ENCODE data around the gene ZNF775.

The ZNF775 gene

DNA sequence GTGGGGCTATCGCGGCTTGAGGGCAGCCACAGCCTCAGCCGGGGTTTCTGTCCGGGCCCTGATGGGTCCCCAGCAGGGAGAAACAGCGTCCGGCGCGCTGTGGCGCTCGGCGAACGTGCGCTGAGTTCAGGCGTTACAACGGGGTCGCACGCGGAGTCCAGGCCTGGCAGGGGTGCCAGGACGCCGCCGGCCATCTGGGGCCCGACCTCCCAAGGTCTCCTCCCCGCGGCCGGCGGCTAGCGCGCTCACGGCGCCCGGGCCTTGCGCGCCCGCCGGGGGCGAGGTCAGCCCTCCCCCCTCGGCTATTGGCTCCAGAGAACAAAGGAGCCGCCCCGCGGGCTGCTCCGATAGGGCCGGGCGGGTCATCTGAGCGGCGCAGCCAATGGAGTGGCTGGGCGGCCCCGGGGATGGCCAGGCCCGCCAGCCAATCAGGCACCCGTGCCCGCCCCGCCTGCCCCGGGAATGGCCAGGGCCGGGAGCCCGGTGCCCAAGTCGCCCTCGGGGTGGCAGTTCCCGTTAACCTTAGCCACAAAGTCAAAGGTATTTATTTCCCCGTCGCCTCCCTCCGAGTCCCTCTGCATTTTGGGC lies at the start of gene ZNF775:
ZNF775 (plus strand) TSS at position 478 of the 588 bp plus-strand sequence. CDS start 9,141 bp downstream, outside the sequence.
- peak; percentile 93 for DNase-seq

DNA sequence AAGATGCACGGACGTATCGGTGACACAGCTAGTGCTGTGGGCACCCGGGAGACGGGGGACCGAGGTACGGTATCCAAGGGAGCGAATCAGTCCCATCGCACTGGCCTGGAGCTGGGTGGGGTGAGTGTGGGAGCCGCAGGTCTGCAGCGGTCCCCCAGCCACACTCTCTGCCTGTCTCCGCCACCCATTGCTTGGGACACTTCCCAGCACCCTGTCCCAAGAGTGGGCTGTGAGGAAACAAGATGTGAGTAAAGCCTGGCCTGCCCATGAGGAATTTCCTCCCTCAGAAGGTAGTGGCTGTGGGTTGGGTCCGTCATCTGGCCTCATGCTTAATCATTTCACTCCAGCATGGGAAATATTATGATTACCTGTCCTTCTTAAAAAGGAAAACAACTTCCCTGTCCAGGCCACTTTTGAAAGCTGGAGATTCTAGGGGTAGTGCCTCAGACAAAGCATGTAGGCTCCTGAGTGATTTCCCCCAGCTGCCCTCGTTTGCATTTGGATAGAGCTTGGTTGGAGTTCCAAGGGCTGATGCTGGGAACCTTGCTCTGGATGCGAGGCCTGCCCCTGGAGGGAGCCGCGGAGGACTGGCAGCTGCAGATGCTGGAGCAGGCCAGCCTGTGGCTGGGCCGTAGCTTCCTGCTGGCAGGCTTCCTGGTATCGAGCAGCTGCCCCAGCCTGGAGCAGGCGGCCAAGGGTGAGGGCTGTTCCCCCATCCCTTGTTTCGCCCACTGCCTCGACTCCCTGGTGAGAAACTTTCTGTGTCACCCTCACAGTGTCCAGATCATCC lies 49.6 kb upstream of the ZNF775 start:
- DNase-seq = no peak

DNA sequence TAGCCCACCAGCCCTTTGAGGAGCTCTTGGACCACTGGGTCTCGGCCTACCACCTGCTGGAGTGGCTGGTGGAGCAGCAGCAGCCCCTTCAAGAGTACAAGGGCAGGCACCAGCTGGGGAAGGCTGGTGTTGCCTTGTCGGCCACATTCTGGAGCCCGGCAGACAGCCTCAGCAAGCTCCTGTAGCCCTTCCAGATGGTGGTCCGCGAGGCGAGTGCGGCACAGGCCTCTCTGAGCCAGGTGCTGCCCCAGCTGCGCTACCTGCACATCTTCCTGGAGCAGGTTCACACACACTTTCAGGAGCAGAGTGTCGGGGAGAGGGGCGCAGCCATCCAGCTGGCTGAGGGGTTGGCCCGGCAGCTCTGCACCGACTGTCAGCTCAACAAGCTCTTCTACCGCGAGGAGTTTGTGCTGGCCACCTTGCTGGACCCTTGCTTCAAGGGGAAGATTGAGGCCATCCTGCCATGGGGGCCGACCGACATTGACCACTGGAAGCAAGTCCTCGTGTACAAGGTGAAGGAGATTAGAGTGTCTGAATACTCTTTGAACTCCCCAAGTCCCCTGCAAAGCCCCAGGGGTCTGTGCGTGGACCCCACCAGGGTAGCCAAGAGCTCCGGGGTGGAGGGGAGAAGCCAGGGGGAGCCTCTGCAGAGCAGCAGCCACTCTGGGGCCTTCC lies 48.8 kb upstream of the ZNF775 start:
- DNase-seq = no peak

DNA sequence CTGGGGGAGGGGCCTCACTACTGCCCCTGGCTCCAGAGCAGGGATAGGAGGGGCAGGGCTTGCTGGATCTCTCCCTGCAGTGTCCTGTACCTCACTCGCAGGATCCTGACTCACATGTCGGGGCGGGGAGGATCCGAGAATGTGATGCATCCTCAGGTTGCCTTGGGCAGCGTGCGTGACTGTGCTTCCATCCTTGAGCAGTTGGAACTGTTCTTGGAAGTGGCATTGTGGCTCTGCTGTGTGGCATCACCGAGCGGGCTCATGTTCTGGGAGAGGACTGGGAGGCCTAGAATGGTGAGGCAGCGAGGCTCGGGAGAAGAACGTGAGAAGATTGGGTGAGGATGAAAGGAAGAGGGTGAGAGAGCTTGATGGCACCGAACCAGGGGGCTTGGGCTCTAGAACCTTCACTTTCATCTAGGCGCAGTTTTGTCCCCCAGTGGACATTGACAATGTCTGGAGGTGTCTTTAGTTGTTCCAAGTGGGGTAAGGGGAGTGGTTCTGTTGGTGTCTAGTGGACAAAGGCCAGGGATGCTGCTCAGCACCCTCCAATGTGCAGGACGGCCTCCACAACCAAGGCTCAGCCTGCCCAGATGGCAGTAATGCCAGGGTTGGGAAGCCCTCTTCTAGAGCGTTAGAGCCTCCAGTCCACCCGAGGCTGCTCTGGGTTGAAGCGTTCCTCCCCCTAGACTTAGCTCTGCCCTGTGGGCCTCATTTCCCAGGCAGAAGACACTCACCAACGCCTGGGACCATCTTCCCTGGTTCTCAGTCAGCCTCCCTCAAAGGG lies 46.1 kb upstream of the ZNF775 start:
- no peak for DNase-seq

DNA sequence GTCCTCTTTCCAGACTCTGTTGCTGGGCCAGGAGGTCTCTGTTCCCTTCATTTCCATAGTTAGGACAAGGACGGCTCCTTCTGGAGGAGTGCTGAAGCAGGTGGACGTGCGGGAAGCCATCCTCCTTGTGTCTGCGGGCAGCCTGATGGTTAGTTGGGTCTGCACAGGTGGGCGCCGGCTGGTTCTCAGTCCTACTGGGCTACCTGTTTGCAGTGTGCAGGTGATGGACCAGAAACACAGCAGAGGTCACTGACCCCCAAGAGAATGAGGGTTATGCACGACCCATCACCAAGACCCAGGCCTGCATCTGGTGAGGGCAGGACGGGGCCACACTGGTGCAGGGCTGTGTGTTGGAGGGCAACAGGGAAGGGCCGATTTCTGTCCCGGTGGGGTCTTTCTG lies 45.5 kb upstream of the ZNF775 start:
- no peak for DNase-seq

DNA sequence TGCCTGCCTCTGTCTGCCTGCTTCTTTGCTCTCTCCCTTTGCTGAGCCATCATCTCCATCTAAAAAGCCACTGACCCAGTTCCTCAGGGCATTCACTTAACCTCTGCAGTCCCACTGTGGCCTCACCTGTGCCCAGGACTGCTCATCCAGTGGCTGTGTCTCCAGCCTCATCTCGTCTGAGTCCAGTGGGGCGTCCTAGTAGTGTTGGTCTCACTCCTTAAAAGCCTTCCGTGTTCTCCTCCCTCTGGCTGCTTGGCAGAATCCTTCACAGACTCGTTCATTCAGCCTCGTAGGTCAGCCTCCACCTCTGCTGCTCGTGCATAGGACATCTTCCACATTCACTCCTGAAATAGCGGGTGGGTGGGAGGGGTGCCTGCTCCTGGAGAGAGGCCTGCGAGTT lies 45.0 kb upstream of the ZNF775 start:
- DNase-seq = no peak

DNA sequence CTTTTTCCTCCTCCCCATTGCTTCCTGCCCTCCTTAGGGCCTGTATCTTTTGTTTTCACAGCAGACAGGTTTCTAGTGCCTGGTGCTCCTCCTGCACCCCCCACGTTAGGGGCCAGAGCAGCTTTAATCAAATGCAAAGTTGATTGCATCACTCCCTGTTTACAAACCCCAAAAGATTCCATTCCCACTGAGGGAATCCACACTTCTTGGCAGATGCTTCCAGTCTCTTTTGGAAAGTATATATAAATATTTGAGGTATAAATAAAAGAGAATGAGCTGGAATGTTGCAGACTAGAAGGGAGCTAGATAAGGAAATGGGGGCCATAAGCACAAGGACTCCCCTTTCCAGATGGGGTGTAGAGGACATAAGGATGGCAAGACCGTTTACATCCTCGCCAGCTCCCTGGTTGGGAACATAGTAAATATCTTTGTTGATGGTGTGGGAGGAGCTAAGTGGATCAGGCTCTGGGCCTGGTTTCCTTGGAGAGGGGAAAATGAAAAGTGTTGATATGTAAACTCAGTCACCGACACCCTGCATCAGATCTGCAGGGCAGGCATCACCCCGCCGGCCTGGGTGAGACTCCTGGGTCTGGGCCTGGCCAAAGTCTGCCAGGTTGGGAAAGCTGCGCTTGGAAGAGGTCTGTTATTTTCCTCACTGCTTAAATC lies 43.9 kb upstream of the ZNF775 start:
- DNase-seq = no peak

DNA sequence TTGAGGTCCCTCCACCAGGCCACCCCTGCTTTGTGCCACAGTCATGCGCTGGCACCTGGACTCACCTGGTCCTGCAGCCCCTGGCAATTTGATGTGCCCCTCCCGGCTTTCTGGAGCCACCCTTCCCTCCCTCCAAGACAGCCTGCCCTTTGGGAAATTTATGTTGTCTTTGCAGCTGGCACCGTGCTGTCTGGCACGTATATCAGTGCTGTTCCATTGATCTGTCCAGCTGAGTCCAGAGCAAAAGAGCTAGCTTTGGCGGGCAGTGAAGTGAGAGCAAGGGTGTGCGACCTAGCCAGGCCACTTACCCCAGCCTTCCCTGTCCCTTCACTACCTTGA lies 43.4 kb upstream of the ZNF775 start:
- DNase-seq = no peak

DNA sequence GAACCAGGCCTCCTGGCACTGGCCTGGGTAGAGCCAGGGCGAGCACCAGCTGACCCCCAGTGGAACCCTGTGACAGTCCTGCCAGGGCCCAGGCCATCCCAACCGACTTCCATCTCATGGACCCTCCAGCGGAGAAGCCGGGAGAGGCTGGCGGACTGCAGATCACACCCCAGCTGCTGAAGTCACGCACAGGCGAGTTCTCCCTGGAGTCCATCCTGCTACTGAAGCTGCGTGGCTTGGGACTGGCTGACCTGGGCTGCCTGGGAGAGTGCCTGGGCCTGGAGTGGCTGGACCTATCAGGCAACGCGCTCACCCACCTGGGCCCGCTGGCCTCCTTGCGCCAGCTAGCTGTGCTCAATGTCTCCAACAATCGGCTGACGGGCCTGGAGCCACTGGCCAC lies 42.4 kb upstream of the ZNF775 start:
- no peak for DNase-seq

DNA sequence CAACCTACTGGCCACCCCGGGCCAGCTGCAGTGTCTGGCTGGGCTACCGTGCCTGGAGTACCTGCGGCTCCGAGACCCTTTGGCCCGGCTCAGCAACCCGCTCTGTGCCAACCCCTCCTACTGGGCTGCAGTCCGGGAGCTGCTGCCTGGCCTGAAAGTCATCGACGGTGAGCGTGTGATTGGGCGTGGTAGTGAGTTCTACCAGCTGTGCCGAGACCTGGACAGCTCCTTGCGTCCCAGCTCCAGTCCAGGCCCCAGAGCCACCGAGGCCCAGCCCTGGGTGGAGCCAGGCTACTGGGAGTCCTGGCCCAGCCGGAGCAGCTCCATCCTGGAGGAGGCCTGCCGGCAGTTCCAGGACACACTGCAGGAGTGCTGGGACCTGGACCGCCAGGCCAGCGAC lies 42.0 kb upstream of the ZNF775 start:
- DNase-seq = no peak

DNA sequence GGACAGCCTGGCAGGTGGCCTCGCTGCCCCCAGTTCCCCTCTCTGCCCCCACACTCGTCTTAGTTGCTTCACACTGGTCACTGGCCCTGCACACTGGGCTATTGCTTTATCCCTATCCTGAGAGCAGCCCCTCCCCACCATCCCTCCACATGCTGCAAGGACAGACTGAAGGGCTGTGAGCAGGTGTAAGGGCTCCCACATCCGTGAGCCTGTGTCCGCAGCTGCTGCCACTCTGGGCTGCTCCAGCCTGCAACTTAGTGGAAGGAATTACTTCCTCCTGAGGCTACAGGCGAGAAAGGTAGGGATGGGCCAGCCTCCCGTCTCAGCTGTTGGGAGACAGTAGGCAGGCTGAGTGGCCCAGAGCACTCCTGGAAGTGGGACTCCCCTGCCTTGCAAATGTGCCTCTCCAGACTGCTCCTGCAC lies 41.5 kb upstream of the ZNF775 start:
- no peak for DNase-seq

DNA sequence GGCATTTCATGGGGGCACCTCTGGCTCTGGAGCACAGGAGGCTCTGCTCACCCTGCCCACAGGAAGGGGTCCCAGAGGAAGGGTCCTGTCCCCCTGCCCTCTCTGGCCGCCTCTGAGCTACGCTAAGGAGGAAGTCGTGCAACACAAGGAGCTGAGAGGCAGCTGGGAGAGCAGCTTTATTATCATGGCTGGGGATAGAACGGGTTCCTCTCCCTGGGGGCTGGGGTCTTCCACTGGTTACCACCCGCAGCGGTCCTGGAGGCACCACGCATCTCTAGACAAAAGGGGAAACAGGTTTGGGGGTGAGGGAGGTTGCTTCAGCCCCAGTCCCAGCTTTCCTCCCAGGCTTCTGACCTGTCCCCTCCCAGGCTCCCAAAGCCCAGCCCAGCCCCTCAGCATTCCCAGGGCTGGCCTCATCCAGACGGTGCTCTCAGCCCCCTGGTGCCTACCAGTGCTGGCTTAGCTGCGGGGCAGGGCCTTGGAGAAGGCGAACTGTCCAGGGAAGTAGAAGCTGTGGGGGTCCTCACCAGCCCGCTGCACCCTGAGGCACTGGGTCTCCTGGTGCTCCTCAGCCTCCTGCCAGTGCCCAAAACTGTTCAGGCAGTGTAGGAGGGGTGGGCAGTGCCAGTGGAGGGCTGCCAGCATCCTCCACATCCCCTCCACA lies 40.8 kb upstream of the ZNF775 start:
- DNase-seq = no peak

DNA sequence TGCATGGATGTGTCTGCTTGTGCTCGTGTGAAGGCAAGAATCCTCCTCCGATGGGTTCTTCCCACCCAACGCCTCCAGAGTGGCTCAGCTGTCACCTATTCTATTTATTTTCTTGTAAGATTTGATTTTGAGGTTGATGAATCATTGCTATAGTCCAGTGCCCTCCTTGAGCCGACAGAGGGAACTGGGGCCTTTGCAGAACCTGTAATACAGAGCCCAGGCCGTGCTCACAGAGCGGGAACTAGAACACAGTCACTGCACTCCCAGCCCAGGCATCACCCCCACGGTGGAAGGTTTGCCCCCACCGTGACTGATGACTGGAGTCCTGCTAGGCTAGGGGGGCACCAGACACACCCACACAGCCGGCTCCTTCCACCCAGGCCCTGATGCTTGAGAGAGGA lies 39.7 kb upstream of the ZNF775 start:
- no peak for DNase-seq

DNA sequence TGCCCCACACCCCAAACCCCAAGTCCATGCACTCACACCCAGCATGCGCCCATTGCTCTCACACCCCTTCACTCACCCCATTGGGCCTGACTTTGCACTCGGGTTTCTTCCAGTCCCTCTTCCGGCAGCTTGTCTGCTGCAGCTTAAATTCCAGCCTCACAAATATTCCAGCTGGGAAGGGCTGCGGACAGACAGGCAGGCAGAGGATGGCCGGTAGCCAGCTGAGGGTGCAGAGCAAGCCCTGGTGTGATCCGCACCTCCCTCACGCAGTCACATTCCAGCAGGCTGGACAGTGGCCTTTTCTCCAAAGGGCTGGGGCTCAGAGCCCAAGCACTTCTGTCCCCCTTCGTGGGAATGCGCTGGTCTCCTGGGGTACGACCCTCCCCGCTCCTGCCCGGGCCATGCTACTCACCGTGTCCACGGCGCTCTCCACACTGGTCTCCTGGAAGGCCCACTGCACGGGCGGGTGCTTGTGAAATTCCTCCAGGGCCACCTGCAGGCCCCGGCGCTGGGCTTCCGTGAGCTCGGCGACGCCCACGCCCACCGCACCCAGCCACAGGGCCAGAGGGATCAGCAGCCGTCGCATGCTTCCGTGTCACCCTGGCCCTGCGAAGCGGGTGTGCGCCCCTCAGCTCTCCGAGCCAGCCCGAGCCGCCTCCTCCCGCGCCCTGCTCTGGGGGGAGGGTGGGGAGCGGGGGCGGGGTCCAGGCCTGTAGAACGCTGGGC lies 38.9 kb upstream of the ZNF775 start:
- no peak for DNase-seq

DNA sequence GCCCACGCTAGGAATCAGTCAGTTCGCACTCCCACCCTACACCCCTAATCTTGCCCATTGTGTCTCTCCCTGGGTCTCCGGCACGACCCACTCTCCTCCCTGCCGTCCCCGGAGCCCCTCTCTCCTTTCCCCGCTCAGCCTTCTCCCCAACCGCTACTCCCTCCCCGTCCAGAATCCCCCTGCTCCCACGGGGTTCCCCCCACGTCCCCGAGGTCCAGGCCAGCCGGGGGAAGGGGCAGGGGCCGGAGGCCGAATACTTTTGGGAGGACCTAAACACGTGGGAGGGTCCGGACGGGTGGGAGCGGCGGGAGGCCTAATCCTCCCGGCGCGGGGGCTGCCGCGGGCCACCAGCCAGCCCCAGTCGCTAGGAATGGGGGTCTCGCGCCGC lies 38.3 kb upstream of the ZNF775 start:
- no peak for DNase-seq

DNA sequence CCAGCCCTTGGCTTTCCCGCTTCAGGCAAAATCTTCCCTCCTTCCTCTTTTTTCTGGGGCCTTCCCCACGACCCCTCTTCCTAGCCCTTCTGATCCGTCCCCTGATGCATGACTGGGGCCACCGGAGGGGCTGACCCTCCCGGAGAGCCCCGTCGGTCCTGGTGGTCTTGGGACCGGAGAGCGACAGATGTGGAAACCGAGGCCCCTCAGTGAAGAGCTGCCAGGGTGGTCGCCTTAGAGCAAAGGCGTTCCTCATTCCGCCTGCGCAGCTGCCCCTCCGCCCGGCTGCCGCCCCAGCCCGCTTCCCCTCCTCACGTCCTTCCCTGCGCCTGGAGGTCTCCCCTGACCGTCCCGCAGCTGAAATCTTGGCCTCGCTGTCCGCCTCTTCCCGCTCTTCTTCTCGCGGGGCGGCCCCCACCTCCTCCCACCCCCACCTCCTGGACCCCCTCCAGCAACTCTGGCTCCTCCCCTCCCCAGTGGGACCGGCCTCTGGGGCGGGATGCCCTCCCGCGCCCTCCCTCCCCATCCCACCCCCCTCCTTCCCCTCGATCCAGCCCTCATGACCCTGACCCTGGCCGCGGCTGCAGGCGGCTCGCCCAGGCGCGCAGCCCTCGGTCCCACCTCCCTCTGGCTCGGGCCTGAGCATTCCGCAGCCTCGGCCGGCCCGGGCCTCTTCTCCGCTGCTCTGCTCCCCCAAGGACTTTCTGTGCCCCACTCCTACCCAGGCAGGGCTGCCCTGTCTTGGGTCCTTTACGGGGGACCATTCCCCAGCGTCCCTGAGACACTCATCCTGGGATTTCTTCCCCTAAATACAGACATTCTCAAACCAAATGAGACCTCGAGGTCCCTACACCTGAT lies 37.6 kb upstream of the ZNF775 start, which contains the start of gene RARRES2:
RARRES2 (minus strand) TSS at position 367 of the 858 bp plus-strand sequence. CDS start 1,020 bp downstream, outside the sequence.
- no peak for DNase-seq

DNA sequence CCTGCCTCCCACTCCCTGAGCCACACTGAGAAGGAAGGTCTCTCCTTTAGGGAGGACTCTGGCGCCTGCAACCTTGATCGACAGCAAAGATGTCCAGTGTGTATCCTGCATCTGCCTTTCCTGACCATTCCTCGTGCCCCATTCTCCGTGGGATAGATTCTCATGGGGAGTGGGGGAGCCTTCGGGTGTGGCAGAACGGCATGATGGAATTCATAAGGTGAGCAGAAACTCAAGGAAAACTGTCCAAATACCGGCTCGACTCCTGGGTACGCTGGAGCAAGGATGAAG lies 37.1 kb upstream of the ZNF775 start:
- no peak for DNase-seq

DNA sequence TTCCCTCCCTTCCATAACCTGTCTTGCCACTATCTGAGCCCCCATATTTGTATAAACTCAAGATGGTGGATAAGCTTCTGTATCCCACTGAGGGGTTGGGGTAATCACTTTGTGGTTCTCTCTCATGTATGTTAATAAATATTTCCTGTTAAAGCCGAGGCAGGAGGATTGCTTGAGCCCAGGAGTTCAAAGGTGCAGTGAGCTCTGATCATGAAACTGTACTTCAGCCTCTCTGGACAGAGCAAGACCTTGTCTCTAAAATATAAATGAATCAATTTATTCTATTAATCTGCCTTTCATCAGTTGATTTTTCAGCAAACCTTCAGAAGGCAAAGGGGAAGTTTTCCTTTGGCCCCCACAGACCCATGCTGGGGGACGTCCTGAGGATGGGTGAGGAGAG lies 35.9 kb upstream of the ZNF775 start:
- DNase-seq = no peak

DNA sequence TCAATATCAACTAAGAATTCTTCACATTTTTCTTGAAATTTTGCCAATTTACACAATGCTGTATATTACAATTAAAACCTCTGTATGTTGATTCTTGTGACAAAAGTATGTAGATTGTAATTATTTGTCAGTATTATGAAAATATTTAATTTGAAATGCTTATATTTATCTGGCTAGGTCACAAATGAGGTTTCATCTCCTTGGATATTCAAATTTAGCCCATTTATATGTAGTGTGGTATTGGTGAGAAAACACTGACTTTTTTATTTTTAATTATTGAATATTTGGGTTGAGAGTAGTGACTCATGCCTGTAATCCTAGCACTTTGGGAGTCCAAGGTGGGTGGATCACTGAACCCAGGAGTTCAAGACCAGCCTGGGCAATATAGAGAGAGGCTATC lies 34.8 kb upstream of the ZNF775 start:
- DNase-seq = no peak

DNA sequence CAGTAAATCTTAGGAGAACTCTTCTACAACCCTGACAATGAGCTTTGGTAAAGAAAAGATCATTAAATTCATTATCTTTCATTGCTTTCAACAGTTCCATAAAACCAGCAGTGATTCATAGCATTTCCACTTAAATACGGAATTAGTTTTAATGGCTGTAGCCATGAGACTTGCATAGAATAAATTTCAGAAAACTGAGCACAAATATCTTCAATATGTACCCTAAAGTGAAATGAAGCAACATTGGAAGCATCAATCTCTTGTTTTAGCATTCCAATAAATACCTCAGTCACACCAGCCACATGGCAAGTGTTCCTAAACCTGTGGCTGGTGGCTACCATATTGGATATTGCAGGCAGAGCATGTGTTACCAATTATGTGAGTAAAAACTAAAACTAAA lies 34.1 kb upstream of the ZNF775 start:
- DNase-seq = no peak

DNA sequence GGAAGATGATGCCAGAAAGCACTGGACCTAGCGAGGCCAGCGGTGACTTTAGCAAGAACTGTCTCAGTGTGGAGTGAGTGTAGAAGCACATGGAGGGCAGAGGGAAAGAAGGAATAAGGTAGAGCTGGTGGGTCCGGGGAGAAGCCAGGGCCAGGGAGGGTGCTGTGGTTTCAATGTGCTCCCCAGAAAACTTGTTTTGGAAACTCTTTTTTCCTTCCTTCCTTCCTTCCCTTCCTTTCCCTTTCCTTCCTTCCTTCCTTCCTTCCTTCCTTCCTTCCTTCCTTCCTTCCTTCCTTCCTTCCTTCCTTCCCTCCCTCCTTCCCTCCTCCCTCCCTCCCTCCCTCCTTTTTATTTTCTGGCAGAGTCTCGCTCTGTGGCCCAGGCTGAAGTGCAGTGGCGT lies 32.2 kb upstream of the ZNF775 start:
- no peak for DNase-seq

All from CD4-positive, alpha-beta T cell treated with Interleukin-21 for 1 hour (primary cell).